Spleen (tissue), 7 donors: ENCODE measurements around the gene ATG101.

Experiments used
- POLR2A ChIP-seq, 3 donors: fragments of 450-650 bp; IDR thresholded peaks; one replicate each; pipeline ENCODE4 v1.5.1; 2017; ENCODE audit warnings: antibody characterized with exemption in 3 of 3, mild to moderate bottlenecking in 1 of 3
- TF ChIP-seq, protein P1 (sequence below), 11 experiments: fragments of 200-600 bp in 7 of 11; fragments of 450-650 bp in 4 of 11; sonication (generic) in 4 of 11; IDR thresholded peaks in 8 of 11; conservative IDR thresholded peaks in 3 of 11; 1 replicate in 7 of 11; 2 replicates in 4 of 11; pipeline versions ENCODE4 v1.4.0 to v1.8.0; 2016 to 2021; ENCODE audit warnings: antibody characterized with exemption in 11 of 11, inconsistent platforms in 4 of 11, mild to moderate bottlenecking in 1 of 11
- donor health status: DM: no; HTN: no; CAD: no; lungs with moderate emphysema.
- donor health status: DM: no; HTN: no; CAD: no.
- donor health status: DM: no; HTN: no; CAD: no.

GRCh38 chr12:52085682-52086180 lies 16.0 kb downstream of the ATG101 start:
- TF ChIP-seq POLR2A (IDR thresholded peaks at IDR 0.05): no peak
- TF ChIP-seq, protein P1, sequence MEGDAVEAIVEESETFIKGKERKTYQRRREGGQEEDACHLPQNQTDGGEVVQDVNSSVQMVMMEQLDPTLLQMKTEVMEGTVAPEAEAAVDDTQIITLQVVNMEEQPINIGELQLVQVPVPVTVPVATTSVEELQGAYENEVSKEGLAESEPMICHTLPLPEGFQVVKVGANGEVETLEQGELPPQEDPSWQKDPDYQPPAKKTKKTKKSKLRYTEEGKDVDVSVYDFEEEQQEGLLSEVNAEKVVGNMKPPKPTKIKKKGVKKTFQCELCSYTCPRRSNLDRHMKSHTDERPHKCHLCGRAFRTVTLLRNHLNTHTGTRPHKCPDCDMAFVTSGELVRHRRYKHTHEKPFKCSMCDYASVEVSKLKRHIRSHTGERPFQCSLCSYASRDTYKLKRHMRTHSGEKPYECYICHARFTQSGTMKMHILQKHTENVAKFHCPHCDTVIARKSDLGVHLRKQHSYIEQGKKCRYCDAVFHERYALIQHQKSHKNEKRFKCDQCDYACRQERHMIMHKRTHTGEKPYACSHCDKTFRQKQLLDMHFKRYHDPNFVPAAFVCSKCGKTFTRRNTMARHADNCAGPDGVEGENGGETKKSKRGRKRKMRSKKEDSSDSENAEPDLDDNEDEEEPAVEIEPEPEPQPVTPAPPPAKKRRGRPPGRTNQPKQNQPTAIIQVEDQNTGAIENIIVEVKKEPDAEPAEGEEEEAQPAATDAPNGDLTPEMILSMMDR (IDR thresholded peaks at IDR 0.05 in 8 of 11, conservative IDR thresholded peaks at IDR 0.05 in 3 of 11): no peak
